ENCODE measurements around the gene NFATC4. TPM values are rescaled to one million over a fixed set of nuclear protein-coding genes. Genes with fewer than 3 reads are reported as not detected.

NFATC4 gene
- total and polyA plus RNA-seq, 10 of the 15 experiments (the other 5 are each of a cell fraction or from before 2014, with no cell fraction given) = 0.97 to 14.3 (median 4.9) TPM

DNA sequence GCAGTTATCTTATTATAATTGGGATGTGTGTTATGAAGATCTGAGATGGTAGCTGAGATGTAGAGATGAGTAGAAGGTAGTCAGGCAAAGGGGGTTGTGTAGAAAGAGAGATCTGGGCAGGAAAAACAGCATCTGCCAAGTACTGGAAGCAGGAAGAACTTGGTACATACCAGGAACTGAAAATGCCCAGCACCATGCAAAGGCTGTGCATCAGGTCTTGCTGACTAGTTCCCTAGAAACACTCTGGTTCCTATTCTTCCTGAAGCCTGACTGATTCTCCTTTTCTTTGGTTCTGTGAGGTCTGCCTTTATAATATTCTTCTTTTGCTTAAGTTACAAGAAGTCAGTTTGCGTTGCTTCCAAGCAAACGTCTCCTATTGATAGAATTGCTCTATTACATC lies 6.7 kb upstream of the NFATC4 start:
- Histone ChIP-seq H3K4me1 (ENCODE audit: control insufficient read depth, insufficient read depth, low read length) (peaks cover 9% of the 10 kb centered on the region), H3K36me3 (ENCODE audit: control insufficient read depth in 2 of 2, insufficient read depth in 2 of 2, low read length in 1 of 2) (no peaks in the 10 kb centered on the region), H3K4me2 (ENCODE audit: control insufficient read depth, insufficient read depth) (no peak overlapping the region), H2AFZ (ENCODE audit: control insufficient read depth, low read depth, low read length) (no peak overlapping the region), H3K9ac (ENCODE audit: control insufficient read depth, insufficient read depth, low read length) (no peak overlapping the region), H3K4me3 (no peak overlapping the region), H4K20me1 (ENCODE audit: control insufficient read depth, insufficient read depth) (no peaks in the 10 kb centered on the region), H3K79me2 (ENCODE audit: control insufficient read depth, insufficient read depth, low read length) (no peaks in the 10 kb centered on the region), H3K27me3 (replicated peaks in 1 of 2; ENCODE audit: control insufficient read depth in 2 of 2, insufficient read depth in 2 of 2, low read length in 1 of 2) (no peaks in the 10 kb centered on the region; a peak in 1 of 4 replicates), H3K9me3 (replicated peaks; ENCODE audit: control insufficient read depth, insufficient read depth, low read length) (no peaks in the 10 kb centered on the region), H3K27ac (ENCODE audit: control insufficient read depth, insufficient read depth) (no peak overlapping the region)
- ChIA-PET SMC1A (ENCODE audit: uncharacterized antibody, unreplicated experiment) (interaction anchor here (1.1 to 2.0 kb wide), 9 partner anchors 9 to 75 kb away, joined by 3 to 15 read pairs (median 6); partner anchors contain the start of gene RIPK3), CTCF (interaction anchor here (0.6 to 7.7 kb wide), 10 partner anchors 9 to 75 kb away, joined by 3 to 79 read pairs (median 6); partner anchors contain the start of gene KHNYN), RAD21 (ENCODE audit: unreplicated experiment) (interaction anchor here (1.1 to 3.0 kb wide), 5 partner anchors 18 to 76 kb away, joined by 3 to 23 read pairs (median 4); no protein-coding TSS in a partner anchor), POLR2A (interaction anchor here (1.2 to 2.2 kb wide), 4 partner anchors 21 to 70 kb away, joined by 3 to 8 read pairs (median 4); partner anchors contain the start of genes KHNYN and RIPK3)
- intact Hi-C loops (cut with micrococcal nuclease; ENCODE audit: unreplicated experiment) (no loop called here), in situ Hi-C loops (cut with MboI) (no loop called here)
- FAIRE-seq (no peak), DNase-seq (ENCODE audit: low read depth, low spot score) (no peak), ATAC-seq (no peak)
- WGBS (ENCODE audit: insufficient coverage, insufficient replicate concordance, low lambda C conversion rate, missing lambda C conversion rate) = 82% methylated on average over 2 of the region's 2 CpGs
- no TSS peak for BruUV-seq (replicated peaks)
- no peak for TF ChIP-seq ATF2 (IDR thresholded peaks at IDR 0.05; ENCODE audit: low read length)
- TF ChIP-seq, protein P1, sequence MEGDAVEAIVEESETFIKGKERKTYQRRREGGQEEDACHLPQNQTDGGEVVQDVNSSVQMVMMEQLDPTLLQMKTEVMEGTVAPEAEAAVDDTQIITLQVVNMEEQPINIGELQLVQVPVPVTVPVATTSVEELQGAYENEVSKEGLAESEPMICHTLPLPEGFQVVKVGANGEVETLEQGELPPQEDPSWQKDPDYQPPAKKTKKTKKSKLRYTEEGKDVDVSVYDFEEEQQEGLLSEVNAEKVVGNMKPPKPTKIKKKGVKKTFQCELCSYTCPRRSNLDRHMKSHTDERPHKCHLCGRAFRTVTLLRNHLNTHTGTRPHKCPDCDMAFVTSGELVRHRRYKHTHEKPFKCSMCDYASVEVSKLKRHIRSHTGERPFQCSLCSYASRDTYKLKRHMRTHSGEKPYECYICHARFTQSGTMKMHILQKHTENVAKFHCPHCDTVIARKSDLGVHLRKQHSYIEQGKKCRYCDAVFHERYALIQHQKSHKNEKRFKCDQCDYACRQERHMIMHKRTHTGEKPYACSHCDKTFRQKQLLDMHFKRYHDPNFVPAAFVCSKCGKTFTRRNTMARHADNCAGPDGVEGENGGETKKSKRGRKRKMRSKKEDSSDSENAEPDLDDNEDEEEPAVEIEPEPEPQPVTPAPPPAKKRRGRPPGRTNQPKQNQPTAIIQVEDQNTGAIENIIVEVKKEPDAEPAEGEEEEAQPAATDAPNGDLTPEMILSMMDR (IDR thresholded peaks at IDR 0.05 in 2 of 3, conservative IDR thresholded peaks at IDR 0.05 in 1 of 3; ENCODE audit: control insufficient read depth in 2 of 3, extremely low read depth in 1 of 3, insufficient read depth in 1 of 3, low read depth in 3 of 3, low read length in 3 of 3) = no peak
- no peak for TF ChIP-seq NR2C1 (IDR thresholded peaks at IDR 0.05)
- TF ChIP-seq HDAC2 (IDR thresholded peaks at IDR 0.05) = no peak
- TF ChIP-seq POLR2AphosphoS2 (IDR thresholded peaks at IDR 0.05; ENCODE audit: low read depth, low read length) = no peak
- TF ChIP-seq HSF1 (IDR thresholded peaks at IDR 0.05; ENCODE audit: low read depth, low read length) = no peak
- TF ChIP-seq BHLHE40 (IDR thresholded peaks at IDR 0.05; ENCODE audit: borderline replicate concordance in 1 of 2, low read depth in 2 of 2, low read length in 1 of 2) = no peak
- no peak for TF ChIP-seq MEF2A (IDR thresholded peaks at IDR 0.05; ENCODE audit: insufficient read depth, low read depth, low read length)
- TF ChIP-seq RCOR1 (conservative IDR thresholded peaks at IDR 0.05; ENCODE audit: low read depth, low read length) = no peak
- TF ChIP-seq EP300 (IDR thresholded peaks at IDR 0.05; ENCODE audit: borderline replicate concordance in 1 of 2, control insufficient read depth in 1 of 2, low read depth in 2 of 2, low read length in 2 of 2) = no peak
- TF ChIP-seq, protein P2, sequence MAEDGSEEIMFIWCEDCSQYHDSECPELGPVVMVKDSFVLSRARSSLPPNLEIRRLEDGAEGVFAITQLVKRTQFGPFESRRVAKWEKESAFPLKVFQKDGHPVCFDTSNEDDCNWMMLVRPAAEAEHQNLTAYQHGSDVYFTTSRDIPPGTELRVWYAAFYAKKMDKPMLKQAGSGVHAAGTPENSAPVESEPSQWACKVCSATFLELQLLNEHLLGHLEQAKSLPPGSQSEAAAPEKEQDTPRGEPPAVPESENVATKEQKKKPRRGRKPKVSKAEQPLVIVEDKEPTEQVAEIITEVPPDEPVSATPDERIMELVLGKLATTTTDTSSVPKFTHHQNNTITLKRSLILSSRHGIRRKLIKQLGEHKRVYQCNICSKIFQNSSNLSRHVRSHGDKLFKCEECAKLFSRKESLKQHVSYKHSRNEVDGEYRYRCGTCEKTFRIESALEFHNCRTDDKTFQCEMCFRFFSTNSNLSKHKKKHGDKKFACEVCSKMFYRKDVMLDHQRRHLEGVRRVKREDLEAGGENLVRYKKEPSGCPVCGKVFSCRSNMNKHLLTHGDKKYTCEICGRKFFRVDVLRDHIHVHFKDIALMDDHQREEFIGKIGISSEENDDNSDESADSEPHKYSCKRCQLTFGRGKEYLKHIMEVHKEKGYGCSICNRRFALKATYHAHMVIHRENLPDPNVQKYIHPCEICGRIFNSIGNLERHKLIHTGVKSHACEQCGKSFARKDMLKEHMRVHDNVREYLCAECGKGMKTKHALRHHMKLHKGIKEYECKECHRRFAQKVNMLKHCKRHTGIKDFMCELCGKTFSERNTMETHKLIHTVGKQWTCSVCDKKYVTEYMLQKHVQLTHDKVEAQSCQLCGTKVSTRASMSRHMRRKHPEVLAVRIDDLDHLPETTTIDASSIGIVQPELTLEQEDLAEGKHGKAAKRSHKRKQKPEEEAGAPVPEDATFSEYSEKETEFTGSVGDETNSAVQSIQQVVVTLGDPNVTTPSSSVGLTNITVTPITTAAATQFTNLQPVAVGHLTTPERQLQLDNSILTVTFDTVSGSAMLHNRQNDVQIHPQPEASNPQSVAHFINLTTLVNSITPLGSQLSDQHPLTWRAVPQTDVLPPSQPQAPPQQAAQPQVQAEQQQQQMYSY (CRISPR knock-in tag; IDR thresholded peaks at IDR 0.05) = no peak
- no peak for TF ChIP-seq MTA3 (IDR thresholded peaks at IDR 0.05; ENCODE audit: borderline replicate concordance, low read length)
- no peak for TF ChIP-seq ZBED1 (IDR thresholded peaks at IDR 0.05; ENCODE audit: borderline replicate concordance)
- TF ChIP-seq CBFB (IDR thresholded peaks at IDR 0.05; ENCODE audit: low read depth) = no peak
- no peak for TF ChIP-seq KLF5 (IDR thresholded peaks at IDR 0.05; ENCODE audit: partially characterized antibody)
